GM21576 (cell line): ENCODE measurements around the gene SSTR3.
"Not testable (repeated sequence)": the region's sequence is repeated elsewhere in the genome, so short reads cannot be mapped to it uniquely, and the experiment has no call there.

Source experiments
- ATAC-seq: cut with Tn5 transposase; IDR thresholded peaks from one replicate; pipeline ENCODE4 v1.9.1; 2021; ENCODE audit warnings: mild to moderate bottlenecking, moderate library complexity; ENCODE audit not compliant: unreplicated experiment

SSTR3 gene

GRCh38 chr22:37213218-37213855, 1.1 kb upstream of the SSTR3 start:
- ATAC-seq, result no peak

DNA sequence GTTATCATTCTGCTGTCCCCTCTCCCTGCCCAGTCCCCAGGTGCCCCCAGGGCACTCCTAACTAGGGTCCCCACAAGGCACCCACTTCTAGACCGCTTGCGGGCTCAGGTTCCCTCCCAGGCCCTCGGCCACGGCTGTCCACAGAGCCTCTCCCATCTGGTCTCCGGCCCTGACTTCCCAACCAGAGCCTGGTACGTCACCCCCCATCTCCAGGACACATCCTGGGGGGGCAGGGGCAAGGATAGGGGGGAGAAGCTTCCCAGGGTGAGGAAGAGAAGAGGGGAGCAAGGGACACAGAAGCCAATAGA, 457 bp downstream of the SSTR3 start:
- no peak for ATAC-seq

GRCh38 chr22:37211075-37211865, 1.0 kb downstream of the SSTR3 start:
- ATAC-seq, result no peak

- no peak for ATAC-seq
Observed at GRCh38 chr22:37210041-37210803, 2.1 kb downstream of the SSTR3 start.

DNA sequence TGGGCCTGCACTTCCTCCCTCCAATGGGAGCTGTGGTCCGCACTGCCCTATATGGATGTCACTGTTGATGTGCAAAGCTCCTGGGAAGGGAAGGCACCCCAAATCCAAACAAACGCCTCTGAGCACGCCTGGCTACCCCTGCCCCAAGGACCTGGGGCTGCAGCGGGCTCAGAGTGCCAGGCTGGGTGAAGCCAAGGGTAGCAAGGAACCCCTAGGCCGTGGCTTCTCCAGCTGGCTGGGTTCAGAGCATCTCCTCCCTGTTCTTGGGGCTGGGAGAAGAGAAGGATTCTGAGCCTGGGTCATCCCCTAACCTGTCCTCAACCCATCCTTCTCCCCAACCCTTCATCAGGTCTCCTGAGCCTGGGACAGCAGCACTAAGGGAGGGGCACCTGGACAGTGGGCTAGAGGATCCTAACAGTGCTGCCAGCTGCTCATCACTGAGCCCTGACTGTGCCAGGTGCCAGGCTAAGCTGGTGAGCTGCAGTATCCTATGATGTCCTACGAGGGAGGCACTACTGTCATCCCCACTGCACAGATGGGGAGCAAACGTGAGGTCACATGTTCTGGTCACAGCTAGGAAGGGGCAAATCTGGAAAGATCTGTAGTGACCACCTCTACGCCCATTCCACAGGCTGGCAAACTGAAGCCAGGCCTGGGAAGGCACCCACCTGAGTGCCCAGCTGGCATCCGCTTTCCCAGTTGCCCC, 3.0 kb downstream of the SSTR3 start:
- ATAC-seq, result no peak

- ATAC-seq, result no peak
Observed at GRCh38 chr22:37208401-37209139, 3.7 kb downstream of the SSTR3 start.

DNA sequence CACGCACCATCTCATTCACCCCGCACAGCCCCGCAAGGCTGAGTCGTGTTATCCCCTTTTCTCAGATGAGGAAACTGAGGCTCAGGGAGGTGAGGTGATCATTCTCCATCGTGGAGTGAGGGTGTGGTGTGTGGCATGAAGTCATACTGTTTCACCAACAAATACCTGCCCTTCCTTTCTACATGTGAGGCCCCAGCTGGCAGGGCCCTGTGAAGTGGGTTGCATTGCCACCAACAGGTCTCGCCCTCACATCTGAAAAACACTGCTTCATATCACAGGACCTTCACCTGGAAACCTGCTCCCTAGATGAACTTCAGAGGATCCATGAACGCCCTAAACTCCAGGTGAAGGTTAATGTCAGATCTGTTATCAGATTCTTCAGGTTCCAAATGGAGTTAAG, 4.3 kb downstream of the SSTR3 start:
- no peak for ATAC-seq

DNA sequence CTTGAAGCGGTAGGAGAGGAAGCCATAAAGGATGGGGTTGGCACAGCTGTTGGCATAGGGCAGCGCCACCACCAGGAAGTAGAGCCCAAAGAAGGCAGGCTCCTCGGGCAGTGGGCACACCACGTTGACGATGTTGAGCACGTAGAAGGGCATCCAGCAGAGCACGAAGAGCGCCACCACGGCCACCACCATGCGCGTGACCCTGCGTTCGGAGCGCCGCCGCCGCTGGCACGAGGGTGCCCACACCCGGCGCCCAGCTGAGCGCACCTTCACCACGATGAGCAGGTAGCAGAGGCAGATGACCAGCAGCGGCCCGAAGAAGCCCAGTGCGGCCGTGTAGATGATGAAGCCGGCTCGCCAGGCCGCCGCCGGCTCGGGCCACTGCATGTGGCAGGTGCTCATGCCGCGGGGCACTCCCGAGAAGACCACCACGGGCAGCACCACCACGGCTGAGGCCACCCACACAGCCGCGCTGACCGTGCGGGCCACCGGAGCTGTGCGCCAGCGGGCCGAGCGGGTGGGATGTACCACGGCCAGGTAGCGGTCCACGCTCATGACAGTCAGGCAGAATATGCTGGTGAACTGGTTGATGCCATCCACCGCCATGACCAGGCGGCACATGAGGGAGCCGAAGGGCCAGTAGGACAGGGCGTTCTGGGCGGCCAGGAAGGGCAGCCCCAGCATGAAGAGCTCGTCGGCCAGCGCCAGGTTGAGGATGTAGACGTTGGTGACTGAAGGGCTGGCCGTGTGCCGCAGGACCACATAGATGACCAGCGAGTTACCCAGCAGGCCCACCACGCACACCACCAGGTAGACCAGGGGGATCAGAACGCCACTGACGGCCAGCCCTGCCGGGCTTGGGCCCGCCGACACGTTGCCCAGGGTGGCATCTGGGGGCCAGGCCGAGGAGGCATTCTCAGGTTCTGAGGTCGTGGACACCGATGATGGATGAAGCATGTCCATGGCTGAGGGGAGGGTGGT, 5.1 kb downstream of the SSTR3 start:
- no peak for ATAC-seq

DNA sequence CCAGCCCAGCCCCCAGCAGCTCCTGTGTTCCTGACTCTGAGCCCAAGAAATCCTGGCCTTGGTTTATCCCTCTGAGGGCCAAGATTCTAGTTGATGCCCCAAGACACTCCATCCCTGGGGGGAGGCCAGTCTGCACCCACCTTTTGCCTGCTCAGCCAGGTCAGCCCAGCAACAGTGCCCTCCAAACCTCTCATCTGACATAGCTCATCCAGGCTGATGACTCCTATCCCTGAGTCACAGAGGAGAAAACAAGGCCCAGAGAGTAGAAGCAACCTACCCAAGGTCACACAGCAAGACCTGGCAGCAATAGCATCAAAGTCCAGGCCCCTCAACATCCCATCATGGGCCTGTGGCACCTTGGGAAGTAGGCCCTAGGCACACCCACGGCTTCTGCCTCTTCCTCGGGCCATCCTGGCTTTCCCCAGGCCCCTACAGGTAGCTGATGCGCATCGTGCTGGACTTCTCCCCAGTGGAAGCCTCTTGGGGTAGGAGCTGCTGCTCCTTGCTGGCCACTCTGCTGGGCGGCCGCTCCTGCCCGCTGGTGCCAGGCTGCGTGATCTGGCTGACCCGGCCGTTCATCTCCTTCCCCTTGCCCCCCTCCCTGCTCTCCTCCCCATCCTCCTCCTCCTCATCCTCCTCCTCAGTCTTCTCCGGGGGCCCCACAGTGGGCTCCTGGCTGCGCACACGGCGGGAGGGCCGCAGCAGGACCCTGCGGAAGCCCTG, 6.0 kb downstream of the SSTR3 start:
- ATAC-seq, result no peak

GRCh38 chr22:37205046-37205445, 7.2 kb downstream of the SSTR3 start:
- no peak for ATAC-seq

GRCh38 chr22:37204045-37204655, 8.1 kb downstream of the SSTR3 start:
- no peak for ATAC-seq

DNA sequence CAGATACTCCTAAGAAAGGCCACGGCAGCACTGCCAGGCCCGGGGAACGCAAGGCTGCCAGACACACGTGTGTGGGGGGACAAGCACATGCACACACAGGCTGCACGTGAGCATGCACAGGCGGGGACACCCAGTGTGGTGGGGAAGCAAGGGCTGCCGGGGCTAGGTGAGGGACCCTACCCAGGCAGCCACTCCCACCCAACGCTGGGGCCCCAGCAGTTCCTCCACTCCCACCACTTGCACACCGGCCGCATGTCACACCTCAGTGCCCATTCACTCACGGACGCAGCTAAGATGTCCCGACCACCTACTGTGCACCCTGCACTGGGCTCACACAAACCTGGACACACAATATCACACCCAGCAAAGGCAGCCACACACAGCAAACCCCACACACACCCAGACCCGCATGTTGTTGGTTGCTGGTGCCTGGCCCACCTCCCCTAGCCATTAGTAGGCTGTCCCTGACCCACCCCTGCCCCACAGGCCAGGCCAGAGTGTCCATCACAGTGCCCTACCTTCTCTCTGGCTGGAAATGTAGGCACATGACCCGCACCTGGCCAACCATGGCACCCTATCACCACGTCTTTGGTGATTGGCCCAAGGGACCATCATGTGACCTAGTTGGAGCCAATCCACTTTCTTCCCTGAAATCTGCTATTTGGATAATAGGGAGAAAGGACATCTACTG, 8.8 kb downstream of the SSTR3 start:
- ATAC-seq, result no peak

DNA sequence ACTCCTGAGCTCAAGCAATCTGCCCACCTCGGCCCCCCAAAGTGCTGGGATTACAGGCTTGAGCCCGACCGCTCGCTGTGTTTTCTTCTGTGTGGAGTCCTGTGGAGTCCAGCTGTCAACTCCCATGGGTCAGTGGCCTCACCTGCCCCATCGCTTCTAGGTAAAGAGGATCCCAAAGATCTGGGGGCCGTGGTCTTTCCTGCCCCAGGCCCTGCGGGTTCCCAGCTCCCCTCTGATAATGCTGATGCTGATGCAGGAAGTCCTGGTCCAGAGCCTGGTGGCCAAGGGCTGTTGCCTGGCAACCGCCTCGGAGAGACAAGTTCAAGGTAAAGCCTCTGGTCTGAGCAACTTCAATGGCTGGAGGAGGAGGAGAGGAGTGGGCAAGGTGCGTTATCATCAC, 9.6 kb downstream of the SSTR3 start:
- ATAC-seq, result no peak

DNA sequence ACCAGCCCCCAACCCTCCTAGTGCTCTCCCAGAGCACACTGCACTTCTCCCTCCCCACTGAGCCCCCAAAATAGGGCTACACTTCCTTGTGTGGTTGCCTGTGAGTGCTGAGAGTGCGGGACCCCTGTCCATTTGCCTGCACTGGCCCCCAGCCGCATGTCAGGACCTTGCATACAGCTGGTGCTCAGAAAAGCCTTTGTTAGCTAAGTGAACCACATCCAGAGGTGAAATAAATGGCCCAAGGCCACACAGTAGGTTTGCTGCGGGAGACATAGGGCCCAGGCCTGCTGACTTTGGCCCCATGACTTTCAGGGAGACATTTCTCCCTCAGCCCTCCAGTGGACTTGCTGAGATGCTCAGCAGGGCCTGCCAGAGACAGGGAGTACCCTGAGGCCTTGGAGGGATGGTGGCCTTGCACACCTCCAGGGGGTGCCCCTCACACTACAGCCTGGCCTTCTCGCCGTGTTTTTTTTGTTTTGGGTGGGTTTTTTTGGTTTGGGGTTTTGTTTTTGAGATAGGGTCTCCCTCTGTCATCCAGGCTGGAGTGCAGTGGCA, 10.2 kb downstream of the SSTR3 start:
- ATAC-seq, result no peak

DNA sequence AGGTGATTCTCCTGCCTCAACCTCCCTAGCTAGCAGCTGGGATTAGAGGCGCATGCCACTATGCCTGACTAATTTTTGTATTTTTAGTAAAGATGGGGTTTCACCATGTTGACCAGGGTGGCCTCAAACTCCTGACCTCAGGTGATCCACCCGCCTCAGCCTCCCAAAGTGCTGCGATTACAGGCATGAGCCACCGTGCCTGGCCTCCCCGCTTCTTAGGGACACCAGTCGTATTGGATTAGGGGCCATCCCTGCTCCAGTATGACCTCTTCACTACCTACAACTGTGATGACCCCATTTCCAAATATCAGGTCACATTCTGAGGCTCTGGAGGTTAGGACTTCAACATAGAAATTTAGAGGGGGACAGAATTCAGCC, 10.8 kb downstream of the SSTR3 start:
- not testable (repeated sequence) for ATAC-seq

DNA sequence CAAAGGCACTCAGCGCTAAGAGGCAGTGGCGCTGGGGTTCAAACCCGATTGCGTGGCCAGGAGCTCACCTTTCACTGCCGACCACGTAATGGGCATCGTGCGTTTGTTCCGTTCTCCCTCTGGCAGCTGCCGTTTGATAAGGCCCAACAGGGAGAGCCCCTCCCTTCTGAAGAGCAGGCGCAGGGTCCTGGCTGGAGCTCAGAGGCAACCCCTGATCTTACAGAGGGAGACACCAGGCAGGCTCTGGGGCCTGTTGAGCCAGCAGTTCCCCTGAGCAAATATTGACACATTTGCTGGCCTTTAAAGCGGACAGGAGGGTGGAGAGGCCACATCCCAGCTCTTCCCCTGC, 12.5 kb downstream of the SSTR3 start:
- no peak for ATAC-seq

DNA sequence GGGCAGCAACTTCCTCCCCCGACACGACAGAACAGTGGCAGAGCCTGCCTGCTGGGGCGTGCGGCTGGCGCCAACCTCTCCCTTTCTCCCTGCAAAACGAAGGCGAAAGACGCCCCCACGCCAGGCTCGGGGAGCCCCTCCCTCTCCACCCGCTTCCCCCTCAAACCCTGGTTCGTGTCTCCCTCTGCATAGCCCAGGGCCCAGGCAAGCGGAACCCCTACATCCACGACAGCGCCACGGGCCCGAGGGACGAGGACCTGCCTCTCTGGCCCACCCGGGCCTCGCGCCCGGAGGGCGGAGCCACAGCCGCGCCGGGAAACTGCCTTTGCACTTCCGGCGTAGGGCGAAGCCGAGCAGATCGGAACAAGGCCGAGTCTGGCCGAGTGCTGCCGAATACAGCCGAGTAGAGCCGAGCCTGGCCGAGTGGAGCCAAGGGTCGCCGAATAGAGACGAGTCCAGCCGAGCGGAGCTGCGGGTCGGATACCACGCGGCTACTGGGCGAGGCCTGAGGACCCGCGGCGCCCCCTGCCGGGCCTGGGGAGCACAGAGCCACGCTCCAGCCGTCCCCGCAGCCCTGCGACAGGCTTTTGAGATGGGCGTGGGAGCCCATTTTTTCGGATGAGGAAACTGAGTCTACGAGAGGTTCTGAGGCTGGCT, 13.0 kb downstream of the SSTR3 start:
- ATAC-seq, result peak; percentile 88
